Ramos (cell line): ENCODE data around the gene ZFHX3.
"Not testable (repeated sequence)": the region's sequence is repeated elsewhere in the genome, so short reads cannot be mapped to it uniquely, and the experiment has no call there.

ENCODE experiments used
- in situ Hi-C: fragments of 300-500 bp; cut with MboI; formaldehyde crosslinking; loops from one replicate; pipeline ENCODE4 v1.14.3; 2022; ENCODE audit warnings: low sequenced_read_pairs; ENCODE audit not compliant: unreplicated experiment

ZFHX3 gene

GRCh38 chr16:73047536-73048291 is at the start of gene ZFHX3:
ZFHX3 (minus strand) TSS chr16:73048128; CDS start chr16:72960145, 87,983 bp downstream.
- in situ Hi-C loops, result no loop called here

DNA sequence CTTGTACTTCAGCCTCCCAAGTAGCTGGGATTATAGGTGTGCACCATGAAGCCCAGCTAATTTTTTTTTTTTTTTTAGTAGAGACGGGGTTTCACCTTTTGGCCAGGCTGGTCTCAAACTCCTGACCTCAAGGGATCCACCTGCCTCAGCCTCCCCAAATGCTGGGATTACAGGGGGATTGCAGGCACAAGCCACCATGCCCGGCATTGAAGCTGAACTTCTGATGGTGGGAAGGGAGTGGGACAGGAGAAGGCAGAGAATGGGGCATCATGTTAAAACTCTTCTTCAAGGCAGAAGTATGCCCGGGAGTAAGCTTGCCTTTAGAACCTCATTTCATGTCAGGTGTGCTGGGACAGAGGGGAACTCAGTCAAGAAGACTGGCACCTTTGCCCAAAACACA is 48.6 kb upstream of the ZFHX3 start:
- in situ Hi-C loops, result no loop called here

- in situ Hi-C loops, result no loop called here
Observed at GRCh38 chr16:73095885-73096421, 48.0 kb upstream of the ZFHX3 start.

DNA sequence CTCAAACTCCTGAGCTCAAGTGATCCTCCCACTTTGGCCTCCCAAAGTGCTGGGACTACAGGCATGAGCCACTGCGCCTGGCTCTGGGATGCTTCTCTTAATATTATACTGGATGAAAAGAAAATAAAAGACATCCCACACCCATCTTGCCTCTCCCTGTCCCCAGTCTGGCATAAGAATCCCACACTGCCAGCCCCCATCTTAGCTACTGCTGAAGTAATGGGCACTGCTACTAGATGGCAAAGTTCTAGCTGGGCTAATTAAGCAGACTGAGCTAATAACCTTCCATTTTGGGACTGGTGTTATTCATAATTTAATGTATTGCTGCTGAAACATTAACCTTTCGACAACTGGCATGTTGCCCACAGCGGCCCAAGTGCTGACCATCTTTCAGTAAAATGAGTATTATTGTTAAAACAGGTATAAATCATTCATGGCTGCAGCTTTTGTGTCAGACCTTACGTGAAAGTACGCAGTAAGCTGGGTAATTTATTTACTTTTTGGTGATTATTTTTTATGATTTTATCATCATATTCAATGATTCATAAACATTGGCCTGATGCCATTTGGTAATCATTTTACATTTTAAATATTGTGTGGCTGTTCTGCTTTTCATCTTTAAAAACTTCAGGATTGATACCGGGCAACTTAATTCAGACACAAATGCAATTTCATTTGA is 47.4 kb upstream of the ZFHX3 start:
- in situ Hi-C loops, result no loop called here

GRCh38 chr16:73094371-73094770 is 46.4 kb upstream of the ZFHX3 start:
- in situ Hi-C loops, result no loop called here

DNA sequence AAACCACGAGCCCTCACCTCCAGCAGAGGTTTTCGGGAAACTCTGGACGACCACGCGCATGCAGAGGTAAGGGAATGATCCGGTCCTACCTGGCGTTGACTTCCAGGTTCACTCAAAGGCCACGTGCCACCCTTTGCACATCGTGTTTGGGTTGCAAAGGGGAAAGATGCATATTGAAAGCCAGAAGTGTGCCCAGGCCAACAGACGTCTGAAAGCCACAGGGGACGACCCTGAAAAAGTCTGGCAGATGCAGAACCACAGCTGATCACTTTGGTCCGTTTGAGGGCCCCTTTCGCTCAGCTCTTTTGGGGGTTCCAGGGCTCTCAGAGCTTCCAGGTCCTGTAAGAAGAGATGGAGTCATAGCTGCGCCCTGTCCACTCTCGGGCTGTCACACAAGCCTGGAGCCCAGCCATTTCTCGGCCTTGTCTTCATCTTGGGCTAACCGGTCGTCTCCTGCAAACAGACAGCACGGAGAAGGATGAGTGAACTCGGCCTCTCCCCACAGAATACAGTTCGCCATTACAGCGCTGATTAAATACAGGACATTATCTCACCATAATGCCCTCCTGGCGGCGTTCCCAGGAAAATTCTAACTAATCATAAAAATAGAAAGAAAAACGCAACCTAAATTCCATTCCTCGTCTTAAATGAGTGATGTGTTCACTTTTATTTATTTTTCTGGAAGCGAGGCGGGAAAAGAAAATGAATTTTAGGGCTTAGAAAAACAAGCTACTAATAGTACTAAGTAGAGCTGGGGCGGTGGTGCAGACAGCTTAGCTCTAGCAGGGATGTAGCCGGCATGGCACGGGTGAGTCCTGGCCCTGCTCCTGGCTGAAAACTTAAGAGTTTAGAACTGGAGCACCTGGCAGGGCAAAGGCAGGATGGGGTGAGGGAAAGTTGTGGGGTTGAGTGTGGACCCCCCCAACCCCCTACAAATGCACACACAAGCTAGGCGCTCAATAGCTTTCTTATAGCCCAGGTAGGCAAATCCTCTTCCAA is 45.5 kb upstream of the ZFHX3 start:
- in situ Hi-C loops, result no loop called here

GRCh38 chr16:73092236-73092781 is 44.4 kb upstream of the ZFHX3 start:
- in situ Hi-C loops, result no loop called here

- in situ Hi-C loops, result no loop called here
Observed at GRCh38 chr16:73091174-73091573, 43.2 kb upstream of the ZFHX3 start.

GRCh38 chr16:73089420-73089819 is 41.5 kb upstream of the ZFHX3 start:
- in situ Hi-C loops, result no loop called here

- in situ Hi-C loops, result no loop called here
Observed at GRCh38 chr16:73086108-73086507, 38.2 kb upstream of the ZFHX3 start.

DNA sequence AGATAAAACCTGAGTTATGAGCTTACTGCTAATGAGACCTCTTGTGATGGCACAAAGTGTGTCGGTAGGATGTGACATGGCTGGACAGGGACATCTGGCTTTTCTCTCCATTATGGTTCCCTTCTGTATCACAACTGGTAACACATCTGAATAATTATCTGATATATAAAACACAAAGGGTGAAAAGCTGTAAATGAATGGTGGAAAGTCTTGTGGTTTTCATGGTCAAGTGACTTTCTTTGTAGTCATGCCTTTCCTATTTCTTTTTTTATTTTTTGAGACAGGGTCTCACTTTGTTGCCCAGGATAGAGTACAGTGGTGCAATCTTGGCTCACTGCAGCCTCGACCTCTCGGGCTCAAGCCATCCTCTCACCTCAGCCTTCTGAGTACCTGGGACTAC is 35.3 kb upstream of the ZFHX3 start:
- in situ Hi-C loops, result no loop called here

GRCh38 chr16:73082634-73083051 is 34.7 kb upstream of the ZFHX3 start:
- in situ Hi-C loops, result not testable (repeated sequence)

DNA sequence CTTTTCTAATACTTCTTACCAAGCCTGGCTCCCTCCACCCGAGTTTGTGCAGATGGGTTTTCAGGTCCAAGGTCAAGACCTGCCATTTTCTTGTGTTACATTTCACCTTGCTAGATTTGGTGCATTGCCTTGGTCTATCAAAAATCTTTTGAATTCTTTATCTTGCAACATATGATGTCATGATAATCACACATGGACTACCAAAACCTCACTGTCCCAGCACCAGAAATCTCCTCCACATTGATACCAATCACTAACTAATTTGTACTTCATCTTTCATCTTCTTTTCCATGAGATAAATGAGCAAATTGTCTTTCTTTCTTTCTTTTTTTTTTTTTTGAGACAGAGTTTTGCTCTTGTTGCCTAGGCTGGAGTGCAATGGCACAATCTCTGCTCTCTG is 33.0 kb upstream of the ZFHX3 start:
- in situ Hi-C loops, result no loop called here

- in situ Hi-C loops, result no loop called here
Observed at GRCh38 chr16:73076324-73076810, 28.4 kb upstream of the ZFHX3 start.

DNA sequence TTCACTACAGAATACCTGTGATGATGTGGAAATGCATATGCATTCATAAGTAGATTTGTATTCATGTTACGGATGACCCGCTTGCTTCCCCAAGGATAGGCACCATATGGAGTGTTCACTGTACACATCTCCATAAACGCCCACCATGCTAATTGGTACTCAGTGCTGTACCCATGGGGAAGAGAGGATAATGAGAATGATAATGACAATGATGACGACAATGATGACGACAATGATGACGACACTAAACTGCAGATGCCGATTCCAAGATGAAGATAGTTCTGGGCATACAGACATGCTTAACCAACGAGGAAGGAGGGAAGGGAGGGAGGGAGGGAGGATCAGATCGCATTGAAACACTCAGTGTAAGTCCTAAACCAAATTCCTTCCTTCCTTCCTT is 26.5 kb upstream of the ZFHX3 start:
- in situ Hi-C loops, result no loop called here

DNA sequence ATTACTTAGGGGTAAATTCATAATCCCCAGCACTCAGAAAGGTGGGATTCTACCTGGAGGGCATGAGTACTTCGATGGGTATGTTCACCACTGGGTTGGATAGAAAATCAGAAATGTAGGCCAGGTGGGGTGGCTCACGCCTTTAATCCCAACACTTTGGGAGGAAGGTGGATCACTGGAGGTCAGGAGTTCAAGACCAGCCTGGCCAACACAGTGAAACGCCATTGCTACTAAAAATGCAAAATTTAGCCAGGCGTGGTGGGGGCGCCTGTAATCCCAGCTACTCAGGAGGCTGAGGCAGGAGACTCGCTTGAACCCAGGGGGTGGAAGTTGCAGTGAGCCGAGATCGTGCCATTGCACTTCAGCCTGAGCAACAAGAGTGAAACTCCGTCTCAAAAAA is 24.1 kb upstream of the ZFHX3 start:
- in situ Hi-C loops, result not testable (repeated sequence)

DNA sequence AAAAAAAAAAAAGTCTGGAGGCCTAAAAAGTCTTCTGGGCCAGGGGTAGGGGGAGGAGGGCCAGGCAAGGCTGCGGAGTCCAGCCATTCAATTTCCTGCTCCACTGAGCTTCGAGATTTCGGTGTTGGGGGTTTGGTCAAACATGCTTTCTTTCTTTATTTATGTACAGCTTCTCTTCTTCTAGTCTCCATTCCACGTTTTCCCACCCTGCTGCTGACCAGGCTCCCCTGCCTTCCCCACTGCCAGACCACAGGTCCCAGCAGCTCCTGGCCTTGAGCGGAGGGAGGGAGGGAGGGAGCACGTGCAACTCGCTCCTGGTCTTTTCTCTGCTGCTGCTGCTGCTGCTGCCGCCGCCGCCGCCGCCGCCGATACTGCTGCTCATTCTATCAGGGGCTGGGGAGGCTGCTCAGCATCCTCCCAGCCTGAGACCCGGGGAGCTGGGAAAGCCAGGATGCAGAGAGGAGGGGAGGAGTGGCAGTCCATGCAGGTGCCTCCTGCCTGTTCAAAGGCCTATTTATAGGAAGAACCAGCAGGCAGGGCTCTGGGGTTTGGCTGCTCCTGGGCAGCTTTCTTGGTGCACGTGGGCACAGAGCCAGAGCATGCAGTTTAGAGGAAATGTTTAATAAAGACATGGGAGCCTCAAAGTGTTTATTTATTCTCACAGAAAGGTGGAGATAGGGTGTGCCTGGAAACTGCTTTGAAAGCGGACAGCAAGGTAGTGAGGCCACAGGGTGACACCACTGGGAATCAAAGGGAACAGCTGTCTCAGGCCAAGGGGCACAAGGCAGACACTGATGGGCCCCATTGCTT is 23.4 kb upstream of the ZFHX3 start:
- in situ Hi-C loops, result no loop called here

DNA sequence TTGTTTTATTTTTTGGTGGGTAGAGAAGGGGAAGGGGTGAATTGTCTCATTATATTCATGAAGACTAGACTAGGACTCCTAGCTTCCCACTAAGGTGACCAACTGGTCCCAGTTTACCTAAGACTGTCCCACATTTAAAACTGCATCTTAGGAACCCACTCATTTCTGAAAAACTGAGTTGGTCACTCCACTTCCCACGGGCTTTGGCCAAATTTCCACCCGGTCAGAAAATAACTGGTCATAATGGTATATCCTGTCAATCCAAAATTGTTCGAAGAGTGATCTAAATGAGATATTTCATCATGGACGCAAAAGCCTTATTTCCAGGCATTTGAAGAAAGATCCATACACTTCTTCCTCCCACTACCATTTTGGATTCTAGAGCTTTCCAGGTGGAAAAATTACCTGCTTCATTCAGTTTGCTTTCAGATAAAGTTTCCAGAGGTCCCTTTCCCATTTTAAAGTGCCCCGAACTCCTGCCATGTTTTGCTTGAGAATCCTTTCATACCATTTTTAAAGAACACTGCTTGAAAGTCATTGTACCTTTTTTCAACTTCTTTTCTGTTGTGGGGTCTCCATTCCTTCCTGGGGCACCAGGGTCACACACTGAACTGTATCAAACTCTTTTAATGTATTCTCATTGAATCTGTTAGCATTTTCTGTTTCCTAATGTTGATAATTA is 21.8 kb upstream of the ZFHX3 start:
- in situ Hi-C loops, result no loop called here
